ENCODE measurements around the gene PDE11A. TPM values are rescaled to one million over a fixed set of nuclear protein-coding genes. Genes with fewer than 3 reads are reported as not detected.
A peak's percentile ranks its signal among the peaks of the same experiment; 100 is the strongest.

PDE11A gene
- total RNA-seq, 1 donor from 2014 or later: not detected

- Mint-ChIP-seq H3K9me3 (no peaks in the 10 kb centered on the region), H3K27me3 (no peaks in the 10 kb centered on the region), H3K4me1 (no peaks in the 10 kb centered on the region), H3K36me3 (ENCODE audit: low read depth) (no peaks in the 10 kb centered on the region), H3K4me3 (no peak overlapping the region), H3K27ac (no peak overlapping the region)
- DNase-seq: no peak
- intact Hi-C loops (cut with micrococcal nuclease): no loop called here
Observed at GRCh38 chr2:178016612-178017011, 56.0 kb downstream of the PDE11A start.

GRCh38 chr2:178012639-178013038 lies 59.9 kb downstream of the PDE11A start:
- Mint-ChIP-seq H3K4me1 (no peaks in the 10 kb centered on the region), H3K27ac (no peak overlapping the region), H3K4me3 (no peak overlapping the region), H3K27me3 (no peaks in the 10 kb centered on the region), H3K36me3 (ENCODE audit: low read depth) (no peaks in the 10 kb centered on the region), H3K9me3 (no peaks in the 10 kb centered on the region)
- intact Hi-C loops (cut with micrococcal nuclease): no loop called here
- no peak for DNase-seq

- no peak for DNase-seq
- Mint-ChIP-seq H3K36me3 (ENCODE audit: low read depth) (no peaks in the 10 kb centered on the region), H3K9me3 (no peaks in the 10 kb centered on the region), H3K27ac (no peak overlapping the region), H3K4me3 (no peak overlapping the region), H3K4me1 (no peaks in the 10 kb centered on the region), H3K27me3 (no peaks in the 10 kb centered on the region)
- intact Hi-C loops (cut with micrococcal nuclease): no loop called here
Observed at GRCh38 chr2:178009813-178010212, 62.8 kb downstream of the PDE11A start.

DNA sequence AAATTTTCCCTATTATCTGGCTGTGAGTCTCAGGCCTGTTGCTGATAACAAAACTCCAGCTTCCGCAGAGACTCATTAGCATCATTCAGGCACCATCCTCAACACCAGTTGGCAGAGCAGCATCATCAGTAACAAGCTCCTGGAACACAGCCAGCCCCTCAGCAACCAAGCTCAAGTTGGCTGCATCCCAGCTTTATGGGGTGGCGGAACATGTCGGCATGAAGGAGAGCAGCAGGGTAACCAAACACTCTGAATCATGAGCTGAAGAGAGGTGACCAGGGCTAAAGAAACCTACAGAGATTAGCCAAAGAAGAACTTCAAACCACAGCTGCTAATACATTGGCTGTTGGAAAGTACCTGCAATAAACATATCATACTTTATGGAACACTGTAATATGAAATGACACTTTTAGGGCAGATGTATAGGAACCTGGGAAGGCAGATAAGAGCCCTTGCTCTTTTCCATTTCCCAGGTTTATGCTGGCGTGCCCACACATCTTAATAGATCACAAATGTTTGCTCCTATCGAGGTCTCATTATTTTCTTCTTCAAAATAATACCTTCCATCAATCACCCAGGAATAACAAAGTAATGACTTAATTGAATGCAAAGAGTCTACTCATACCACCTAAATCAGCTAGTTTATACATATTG lies 63.8 kb downstream of the PDE11A start:
- H3K9me3 Mint-ChIP-seq: no peaks in the 10 kb centered on the region
- no peak overlapping the region for H3K27ac Mint-ChIP-seq
- intact Hi-C loops (cut with micrococcal nuclease): no loop called here
- H3K27me3 Mint-ChIP-seq: peaks cover 4% of the 10 kb centered on the region
- H3K4me1 Mint-ChIP-seq: no peaks in the 10 kb centered on the region
- no peak for DNase-seq
- no peak overlapping the region for H3K4me3 Mint-ChIP-seq
- no peaks in the 10 kb centered on the region for H3K36me3 Mint-ChIP-seq (ENCODE audit: low read depth)

DNA sequence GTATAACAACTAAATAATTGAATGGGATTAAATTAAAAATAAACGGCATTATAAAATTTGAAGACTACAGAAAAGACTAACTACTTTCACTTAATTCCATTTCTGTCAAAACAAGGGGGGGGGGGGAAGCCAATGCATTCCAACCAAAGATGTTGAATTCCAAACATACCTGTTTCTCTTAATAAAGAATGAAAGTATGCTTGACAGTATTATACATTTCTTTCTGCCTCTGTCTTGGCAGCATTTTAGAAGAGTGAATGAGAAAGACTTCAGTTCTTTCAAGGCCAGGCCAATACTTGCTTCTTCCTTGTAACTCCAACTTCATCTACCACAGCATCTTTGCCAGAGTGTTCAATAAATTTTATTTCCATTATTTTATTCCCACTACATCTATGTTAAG lies 65.9 kb downstream of the PDE11A start:
- Mint-ChIP-seq H3K27me3 (peaks cover 7% of the 10 kb centered on the region), H3K9me3 (no peaks in the 10 kb centered on the region), H3K4me1 (no peaks in the 10 kb centered on the region), H3K4me3 (no peak overlapping the region), H3K27ac (no peak overlapping the region), H3K36me3 (ENCODE audit: low read depth) (no peaks in the 10 kb centered on the region)
- intact Hi-C loops (cut with micrococcal nuclease): no loop called here
- DNase-seq: no peak

DNA sequence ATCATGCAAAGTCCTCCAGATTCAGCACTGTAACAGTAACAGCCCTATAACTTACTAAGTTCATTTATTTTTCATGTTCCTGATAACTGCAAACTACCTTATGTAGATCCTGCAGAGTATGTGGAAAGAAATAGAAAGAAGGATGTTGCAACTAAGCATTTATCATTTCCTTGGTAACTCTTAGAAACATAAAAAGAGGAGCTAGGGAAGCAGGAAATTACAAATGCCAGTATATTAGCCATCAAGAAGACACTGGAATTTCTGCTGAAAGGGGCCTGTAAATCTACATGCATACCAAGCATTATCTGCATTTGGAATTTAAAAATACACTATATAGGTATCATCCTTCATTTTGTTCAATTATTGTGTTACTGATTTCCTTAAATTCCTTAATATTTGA lies 66.8 kb downstream of the PDE11A start:
- H3K27me3 Mint-ChIP-seq: peaks cover 7% of the 10 kb centered on the region
- no peaks in the 10 kb centered on the region for H3K4me1 Mint-ChIP-seq
- H3K4me3 Mint-ChIP-seq: no peak overlapping the region
- no peak overlapping the region for H3K27ac Mint-ChIP-seq
- H3K9me3 Mint-ChIP-seq: no peaks in the 10 kb centered on the region
- H3K36me3 Mint-ChIP-seq (ENCODE audit: low read depth): no peaks in the 10 kb centered on the region
- intact Hi-C loops (cut with micrococcal nuclease): no loop called here
- no peak for DNase-seq

DNA sequence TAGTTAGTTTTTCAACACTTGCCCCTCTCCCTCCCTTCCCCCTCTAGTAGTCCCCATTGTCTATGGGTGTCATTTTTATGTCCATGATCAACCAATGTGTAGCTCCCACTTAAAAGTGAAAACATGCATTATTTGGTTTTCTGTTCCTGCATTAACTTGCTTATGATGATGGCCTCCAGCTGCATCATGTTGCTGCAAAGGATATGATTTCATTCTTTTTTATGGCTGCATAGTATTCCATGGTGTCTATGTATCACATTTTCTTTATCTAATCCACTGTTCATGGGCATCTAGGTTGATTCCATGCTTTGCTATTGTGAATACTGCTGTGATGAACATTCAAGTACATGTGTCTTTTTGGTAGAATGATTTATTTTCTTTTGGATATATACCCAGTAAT lies 70.5 kb downstream of the PDE11A start:
- Mint-ChIP-seq H3K9me3 (no peaks in the 10 kb centered on the region), H3K36me3 (ENCODE audit: low read depth) (no peaks in the 10 kb centered on the region)
- intact Hi-C loops (cut with micrococcal nuclease): no loop called here

DNA sequence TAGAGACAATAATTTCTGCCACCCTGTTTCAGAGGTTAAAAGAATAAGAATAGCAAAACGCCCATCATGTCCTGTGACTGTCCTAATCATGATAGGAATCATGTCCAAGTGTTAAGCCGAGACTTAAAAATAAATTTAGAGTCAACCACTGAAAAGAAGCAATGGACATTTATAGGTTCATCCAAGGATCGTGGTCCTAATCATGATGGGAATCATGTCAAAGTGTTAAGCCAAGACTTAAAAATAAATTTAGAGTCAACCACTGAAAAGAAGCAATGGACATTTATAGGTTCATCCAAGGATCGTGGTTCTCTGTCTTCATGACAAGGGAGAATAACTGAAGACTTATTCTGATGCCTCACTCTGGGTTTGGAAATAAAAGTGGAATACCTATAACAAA lies 73.6 kb downstream of the PDE11A start:
- H3K36me3 Mint-ChIP-seq (ENCODE audit: low read depth): no peaks in the 10 kb centered on the region
- no peak for DNase-seq
- H3K27me3 Mint-ChIP-seq: peaks cover 10% of the 10 kb centered on the region
- intact Hi-C loops (cut with micrococcal nuclease): no loop called here
- no peak overlapping the region for H3K27ac Mint-ChIP-seq
- H3K4me3 Mint-ChIP-seq: no peak overlapping the region
- H3K9me3 Mint-ChIP-seq: no peaks in the 10 kb centered on the region
- H3K4me1 Mint-ChIP-seq: no peaks in the 10 kb centered on the region

More for the DNA sequence above, 70.5 kb downstream of the PDE11A start:
- no peak overlapping the region for H3K27ac Mint-ChIP-seq
- no peaks in the 10 kb centered on the region for H3K4me1 Mint-ChIP-seq
- peaks cover 9% of the 10 kb centered on the region for H3K27me3 Mint-ChIP-seq
- DNase-seq: no peak
- H3K4me3 Mint-ChIP-seq: no peak overlapping the region

GRCh38 chr2:177998006-177998405 lies 74.6 kb downstream of the PDE11A start:
- DNase-seq: no peak
- no peaks in the 10 kb centered on the region for H3K9me3 Mint-ChIP-seq
- H3K27me3 Mint-ChIP-seq: peaks cover 7% of the 10 kb centered on the region

GRCh38 chr2:177992992-177993391 lies 79.6 kb downstream of the PDE11A start:
- Mint-ChIP-seq H3K4me1 (no peaks in the 10 kb centered on the region), H3K4me3 (no peak overlapping the region), H3K36me3 (ENCODE audit: low read depth) (no peaks in the 10 kb centered on the region), H3K27ac (no peak overlapping the region), H3K27me3 (peaks cover 5% of the 10 kb centered on the region), H3K9me3 (no peaks in the 10 kb centered on the region)
- no peak for DNase-seq
- intact Hi-C loops (cut with micrococcal nuclease): no loop called here

More at GRCh38 chr2:177998006-177998405, 74.6 kb downstream of the PDE11A start:
- no peaks in the 10 kb centered on the region for H3K36me3 Mint-ChIP-seq (ENCODE audit: low read depth)
- H3K4me3 Mint-ChIP-seq: no peak overlapping the region
- intact Hi-C loops (cut with micrococcal nuclease): no loop called here
- no peaks in the 10 kb centered on the region for H3K4me1 Mint-ChIP-seq
- no peak overlapping the region for H3K27ac Mint-ChIP-seq

DNA sequence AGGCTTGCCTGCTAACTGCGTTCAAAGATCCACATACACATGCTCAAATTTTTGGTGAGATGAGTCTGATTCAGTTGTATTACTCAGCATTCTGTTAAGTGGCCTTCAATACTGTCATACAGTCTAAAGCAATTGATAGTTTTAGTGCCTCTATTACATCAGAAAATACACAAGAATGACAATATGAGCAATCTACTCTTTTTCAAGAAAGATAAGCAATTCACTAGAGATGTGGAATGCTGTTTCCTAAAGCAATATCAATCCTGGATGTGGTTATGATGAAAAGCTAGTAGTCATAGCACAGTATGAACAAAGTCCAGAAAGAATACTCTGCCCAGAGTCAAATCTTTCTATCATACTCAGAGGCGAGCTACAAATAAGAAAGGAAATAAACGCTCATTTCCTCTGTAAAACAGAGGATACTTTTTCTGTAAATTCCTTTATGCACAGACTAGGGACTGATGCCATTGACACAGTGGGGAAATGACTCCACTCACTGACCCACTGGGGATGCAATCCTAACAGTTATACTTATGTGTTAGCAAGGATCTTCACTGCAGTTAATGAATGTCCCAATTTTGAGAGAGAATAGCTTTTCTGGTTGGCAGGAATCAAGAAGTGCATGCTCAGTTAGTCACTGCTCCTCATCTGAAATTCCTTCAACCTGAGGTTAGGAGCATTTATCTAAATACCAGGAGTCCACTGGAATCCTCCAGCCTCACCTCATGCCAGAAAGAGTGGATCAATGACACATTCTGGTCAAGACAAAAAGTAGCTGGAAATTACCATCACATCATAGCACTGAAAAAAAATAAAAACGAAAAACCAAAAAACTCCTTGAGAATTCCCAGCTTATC lies 83.3 kb downstream of the PDE11A start:
- no peak for DNase-seq
- Mint-ChIP-seq H3K27ac (no peak overlapping the region), H3K27me3 (peaks cover 2% of the 10 kb centered on the region), H3K36me3 (ENCODE audit: low read depth) (no peaks in the 10 kb centered on the region), H3K4me1 (no peaks in the 10 kb centered on the region), H3K9me3 (no peaks in the 10 kb centered on the region), H3K4me3 (no peak overlapping the region)
- intact Hi-C loops (cut with micrococcal nuclease): no loop called here

DNA sequence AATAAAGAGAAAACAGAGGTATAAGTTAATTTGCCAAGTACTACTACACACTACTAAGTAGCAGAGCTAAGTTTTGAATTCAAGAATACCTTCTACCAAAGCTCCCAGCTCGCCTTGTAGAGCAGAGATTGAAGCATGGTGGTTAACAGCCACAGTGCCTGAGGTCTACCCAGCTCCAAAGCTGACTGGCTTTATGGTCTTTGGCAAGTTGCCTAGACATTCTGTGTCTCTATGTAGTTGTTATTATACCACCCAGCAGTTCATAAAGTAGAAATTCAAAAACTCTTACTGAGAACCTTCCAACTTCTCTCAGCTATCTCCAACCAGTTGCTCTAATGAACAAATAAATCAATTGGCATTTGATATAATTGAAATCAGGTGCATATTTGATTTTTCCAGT lies 87.8 kb downstream of the PDE11A start:
- Mint-ChIP-seq H3K4me1 (no peaks in the 10 kb centered on the region), H3K27me3 (peaks cover 4% of the 10 kb centered on the region), H3K27ac (no peak overlapping the region), H3K36me3 (ENCODE audit: low read depth) (no peaks in the 10 kb centered on the region), H3K4me3 (no peak overlapping the region), H3K9me3 (no peaks in the 10 kb centered on the region)
- intact Hi-C loops (cut with micrococcal nuclease): no loop called here
- no peak for DNase-seq

- Mint-ChIP-seq H3K9me3 (no peaks in the 10 kb centered on the region), H3K27ac (no peak overlapping the region), H3K27me3 (peaks cover 4% of the 10 kb centered on the region), H3K4me3 (no peak overlapping the region), H3K4me1 (no peaks in the 10 kb centered on the region), H3K36me3 (ENCODE audit: low read depth) (no peaks in the 10 kb centered on the region)
- intact Hi-C loops (cut with micrococcal nuclease): no loop called here
- DNase-seq: peak; percentile 68
Observed at GRCh38 chr2:177983183-177983788, 89.3 kb downstream of the PDE11A start.

- intact Hi-C loops (cut with micrococcal nuclease): no loop called here
- H3K36me3 Mint-ChIP-seq (ENCODE audit: low read depth): no peaks in the 10 kb centered on the region
- no peak for DNase-seq
- H3K4me1 Mint-ChIP-seq: no peaks in the 10 kb centered on the region
- H3K9me3 Mint-ChIP-seq: no peaks in the 10 kb centered on the region
- no peak overlapping the region for H3K4me3 Mint-ChIP-seq
- H3K27me3 Mint-ChIP-seq: no peaks in the 10 kb centered on the region
- H3K27ac Mint-ChIP-seq: no peak overlapping the region
Observed at GRCh38 chr2:177972782-177973181, 99.8 kb downstream of the PDE11A start.

Measured in activated CD4-positive, alpha-beta T cell treated with anti-CD3 and anti-CD28 coated beads, Interleukin-2, amount 10 ng/mL, durations not matched to agents 24 days and 14 days (primary cell).